Right lobe of liver (tissue), 4 donors: ENCODE data around the gene TFF1.

Experiments used
- POLR2A ChIP-seq: fragments of 450-650 bp; IDR thresholded peaks from one replicate; pipeline ENCODE4 v1.6.1; 2017; ENCODE audit warnings: antibody characterized with exemption, mild to moderate bottlenecking
- TF ChIP-seq, protein P1 (sequence below), 4 donors: fragments of 200-600 bp in 3 of 4; fragments of 450-650 bp in 1 of 4; IDR thresholded peaks; one replicate each; pipeline versions ENCODE4 v1.5.1 to v1.8.0; 2016 to 2022; ENCODE audit warnings: antibody characterized with exemption in 4 of 4, mild to moderate bottlenecking in 2 of 4
- donor health status: DM: no; HTN: no; CAD: no.
- donor health status: DM: no; HTN: no; CAD: no.
- donor health status: DM: no; HTN: yes; CAD: no.

DNA sequence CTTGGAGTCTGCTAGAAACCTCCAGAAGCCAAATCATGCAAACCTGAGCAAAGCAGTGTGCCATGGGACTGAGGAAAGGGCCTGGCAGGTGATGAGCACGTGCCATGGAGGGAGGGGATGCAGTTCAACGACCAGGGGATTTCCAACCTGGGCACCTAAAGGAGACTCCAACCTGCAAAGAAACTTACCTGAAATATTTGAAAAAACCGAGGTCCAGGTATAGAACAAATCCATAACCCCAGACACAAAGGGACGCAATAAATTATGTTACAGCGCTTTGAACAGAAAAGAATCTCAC, 46.2 kb upstream of the TFF1 start:
- TF ChIP-seq, protein P1, sequence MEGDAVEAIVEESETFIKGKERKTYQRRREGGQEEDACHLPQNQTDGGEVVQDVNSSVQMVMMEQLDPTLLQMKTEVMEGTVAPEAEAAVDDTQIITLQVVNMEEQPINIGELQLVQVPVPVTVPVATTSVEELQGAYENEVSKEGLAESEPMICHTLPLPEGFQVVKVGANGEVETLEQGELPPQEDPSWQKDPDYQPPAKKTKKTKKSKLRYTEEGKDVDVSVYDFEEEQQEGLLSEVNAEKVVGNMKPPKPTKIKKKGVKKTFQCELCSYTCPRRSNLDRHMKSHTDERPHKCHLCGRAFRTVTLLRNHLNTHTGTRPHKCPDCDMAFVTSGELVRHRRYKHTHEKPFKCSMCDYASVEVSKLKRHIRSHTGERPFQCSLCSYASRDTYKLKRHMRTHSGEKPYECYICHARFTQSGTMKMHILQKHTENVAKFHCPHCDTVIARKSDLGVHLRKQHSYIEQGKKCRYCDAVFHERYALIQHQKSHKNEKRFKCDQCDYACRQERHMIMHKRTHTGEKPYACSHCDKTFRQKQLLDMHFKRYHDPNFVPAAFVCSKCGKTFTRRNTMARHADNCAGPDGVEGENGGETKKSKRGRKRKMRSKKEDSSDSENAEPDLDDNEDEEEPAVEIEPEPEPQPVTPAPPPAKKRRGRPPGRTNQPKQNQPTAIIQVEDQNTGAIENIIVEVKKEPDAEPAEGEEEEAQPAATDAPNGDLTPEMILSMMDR (IDR thresholded peaks at IDR 0.05): no peak
- no peak for TF ChIP-seq POLR2A
